HUES48 (cell line): Measurements from ENCODE around the gene GCK.

ENCODE experiments used
- H3K27ac ChIP-seq: one replicate; pipeline ENCODE4 v1.7.0; 2013; ENCODE audit warnings: low read depth, low read length, inconsistent platforms
- H3K27me3 ChIP-seq: 2 replicates; pipeline ENCODE4 v1.6.1; 2013; ENCODE audit warnings: mild to moderate bottlenecking, low read length; ENCODE audit not compliant: control insufficient read depth, insufficient read depth
- H3K36me3 ChIP-seq: 2 replicates; pipeline ENCODE4 v1.6.1; 2013; ENCODE audit warnings: low read length; ENCODE audit not compliant: control insufficient read depth, insufficient read depth
- H3K4me1 ChIP-seq: 2 replicates; pipeline ENCODE4 v1.6.1; 2013; ENCODE audit warnings: mild to moderate bottlenecking, low read length; ENCODE audit not compliant: control insufficient read depth, insufficient read depth
- H3K4me3 ChIP-seq: 2 replicates; pipeline ENCODE4 v1.5.1; 2013; ENCODE audit warnings: mild to moderate bottlenecking, low read depth, low read length
- H3K9ac ChIP-seq: 2 replicates; pipeline ENCODE4 v1.6.1; 2013; ENCODE audit warnings: mild to moderate bottlenecking, low read depth, low read length, moderate library complexity
- H3K9me3 ChIP-seq: 2 replicates; pipeline ENCODE4 v1.6.1; 2013; ENCODE audit warnings: low read length; ENCODE audit not compliant: control insufficient read depth, insufficient read depth

The GCK gene

GRCh38 chr7:44145969-44146911 is 43.0 kb downstream of the GCK start:
- no peaks in the 10 kb centered on the region for H3K9me3 ChIP-seq
- no peak overlapping the region for H3K27ac ChIP-seq
- H3K27me3 ChIP-seq, result peaks cover 27% of the 10 kb centered on the region
- H3K4me1 ChIP-seq, result peaks cover 10% of the 10 kb centered on the region; the same call in 1 of the 2 replicates
- H3K4me3 ChIP-seq, result peak overlapping the region; percentile 64
- H3K36me3 ChIP-seq, result no peaks in the 10 kb centered on the region
- H3K9ac ChIP-seq, result no peak overlapping the region

- Histone ChIP-seq H3K4me1 (peaks cover 10% of the 10 kb centered on the region; the same call in 1 of the 2 replicates), H3K9ac (no peak overlapping the region), H3K36me3 (no peaks in the 10 kb centered on the region), H3K9me3 (no peaks in the 10 kb centered on the region), H3K4me3 (peak overlapping the region; percentile 64), H3K27ac (no peak overlapping the region), H3K27me3 (peaks cover 27% of the 10 kb centered on the region)
These were observed 43.7 kb downstream of the GCK start for GRCh38 chr7:44145479-44145968.

- Histone ChIP-seq H3K27ac (no peak overlapping the region), H3K36me3 (no peaks in the 10 kb centered on the region), H3K4me3 (peak overlapping the region; percentile 64), H3K4me1 (peaks cover 10% of the 10 kb centered on the region; the same call in 1 of the 2 replicates), H3K27me3 (peaks cover 27% of the 10 kb centered on the region), H3K9me3 (no peaks in the 10 kb centered on the region), H3K9ac (no peak overlapping the region)
These were observed 44.2 kb downstream of the GCK start for GRCh38 chr7:44144968-44145478.

GRCh38 chr7:44144426-44144967 is 44.7 kb downstream of the GCK start:
- H3K4me3 ChIP-seq, result no peak overlapping the region
- no peaks in the 10 kb centered on the region for H3K36me3 ChIP-seq
- H3K27ac ChIP-seq, result no peak overlapping the region
- H3K9me3 ChIP-seq, result no peaks in the 10 kb centered on the region
- no peak overlapping the region for H3K9ac ChIP-seq
- peaks cover 27% of the 10 kb centered on the region for H3K27me3 ChIP-seq
- peaks cover 10% of the 10 kb centered on the region; the same call in 1 of the 2 replicates for H3K4me1 ChIP-seq

GRCh38 chr7:44143646-44144250 is 45.5 kb downstream of the GCK start:
- Histone ChIP-seq H3K27me3 (peaks cover 27% of the 10 kb centered on the region), H3K4me1 (peaks cover 10% of the 10 kb centered on the region; the same call in 1 of the 2 replicates), H3K9me3 (no peaks in the 10 kb centered on the region), H3K36me3 (no peaks in the 10 kb centered on the region), H3K4me3 (no peak overlapping the region), H3K27ac (no peak overlapping the region), H3K9ac (no peak overlapping the region)

- Histone ChIP-seq H3K27ac (no peak overlapping the region), H3K4me1 (peaks cover 5% of the 10 kb centered on the region; the same call in 1 of the 2 replicates), H3K9ac (no peak overlapping the region), H3K9me3 (no peaks in the 10 kb centered on the region), H3K27me3 (peaks cover 27% of the 10 kb centered on the region), H3K4me3 (no peak overlapping the region), H3K36me3 (no peaks in the 10 kb centered on the region)
These were observed 47.2 kb downstream of the GCK start for GRCh38 chr7:44142028-44142427.

GRCh38 chr7:44141221-44141850 is 47.9 kb downstream of the GCK start, which contains the start of gene MYL7:
MYL7 (minus strand) TSS chr7:44141332; CDS start chr7:44141305, 27 bp downstream.
- Histone ChIP-seq H3K9ac (no peak within 1 kb of the TSS), H3K27ac (no peak within 1 kb of the TSS), H3K9me3 (no peaks in the 10 kb centered on the region), H3K36me3 (no peaks in the 10 kb centered on the region), H3K27me3 (peaks cover 23% of the 10 kb centered on the region), H3K4me3 (no peak within 1 kb of the TSS), H3K4me1 (peaks cover under 1% of the 10 kb centered on the region; the same call in 1 of the 2 replicates)

- Histone ChIP-seq H3K36me3 (no peaks in the 10 kb centered on the region), H3K4me1 (no peaks in the 10 kb centered on the region), H3K27ac (no peak overlapping the region), H3K9me3 (no peaks in the 10 kb centered on the region), H3K27me3 (peaks cover 16% of the 10 kb centered on the region), H3K4me3 (no peak overlapping the region), H3K9ac (no peak overlapping the region)
These were observed 48.9 kb downstream of the GCK start for GRCh38 chr7:44140341-44140740.

- Histone ChIP-seq H3K4me1 (no peaks in the 10 kb centered on the region), H3K4me3 (no peak overlapping the region), H3K36me3 (no peaks in the 10 kb centered on the region)
These were observed 49.8 kb downstream of the GCK start for GRCh38 chr7:44139311-44140010.

GRCh38 chr7:44138698-44139097 is 50.5 kb downstream of the GCK start:
- Histone ChIP-seq H3K9me3 (no peaks in the 10 kb centered on the region), H3K27me3 (0 out of 2 replicates have a peak, but pooled peaks cover 3% of the 10 kb centered on the region), H3K27ac (no peak overlapping the region), H3K36me3 (no peaks in the 10 kb centered on the region), H3K4me1 (no peaks in the 10 kb centered on the region), H3K9ac (no peak overlapping the region), H3K4me3 (no peak overlapping the region)

More at GRCh38 chr7:44139311-44140010, 49.8 kb downstream of the GCK start:
- H3K27me3 ChIP-seq, result peaks cover 7% of the 10 kb centered on the region
- no peak overlapping the region for H3K9ac ChIP-seq
- H3K27ac ChIP-seq, result no peak overlapping the region
- no peaks in the 10 kb centered on the region for H3K9me3 ChIP-seq
